NCI-H2196 treated with DMSO at 0.1 percent for 48 hours (cell line): Measurements from ENCODE around the gene WNT3A.
"Not testable (repeated sequence)": the region's sequence is repeated elsewhere in the genome, so short reads cannot be mapped to it uniquely, and the experiment has no call there.

Source experiments
- DNase-seq: peaks from one replicate; lab custom pipeline; 2025; ENCODE audit not compliant: unreplicated experiment; lab: John Stamatoyannopoulos, UW

Gene WNT3A, protein sequence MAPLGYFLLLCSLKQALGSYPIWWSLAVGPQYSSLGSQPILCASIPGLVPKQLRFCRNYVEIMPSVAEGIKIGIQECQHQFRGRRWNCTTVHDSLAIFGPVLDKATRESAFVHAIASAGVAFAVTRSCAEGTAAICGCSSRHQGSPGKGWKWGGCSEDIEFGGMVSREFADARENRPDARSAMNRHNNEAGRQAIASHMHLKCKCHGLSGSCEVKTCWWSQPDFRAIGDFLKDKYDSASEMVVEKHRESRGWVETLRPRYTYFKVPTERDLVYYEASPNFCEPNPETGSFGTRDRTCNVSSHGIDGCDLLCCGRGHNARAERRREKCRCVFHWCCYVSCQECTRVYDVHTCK

DNA sequence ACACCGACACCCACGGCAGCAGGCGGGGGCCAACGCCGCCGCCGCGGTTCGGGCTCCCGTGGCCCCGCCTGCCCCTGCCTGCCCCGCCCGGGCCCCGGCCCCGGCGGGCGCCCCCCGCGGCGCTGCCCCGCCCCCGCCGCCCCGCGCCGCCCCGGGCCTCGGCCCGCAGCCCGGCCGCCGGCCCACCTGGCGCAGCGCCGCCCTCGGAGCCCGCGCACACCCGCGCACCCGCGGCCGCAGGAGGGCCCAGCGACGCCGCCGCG lies at the start of gene WNT3A:
TSS of gene WNT3A (plus strand) at position 213 of the 263 bp plus-strand sequence. CDS start 131 bp downstream, outside the sequence.
- no peak for DNase-seq

DNA sequence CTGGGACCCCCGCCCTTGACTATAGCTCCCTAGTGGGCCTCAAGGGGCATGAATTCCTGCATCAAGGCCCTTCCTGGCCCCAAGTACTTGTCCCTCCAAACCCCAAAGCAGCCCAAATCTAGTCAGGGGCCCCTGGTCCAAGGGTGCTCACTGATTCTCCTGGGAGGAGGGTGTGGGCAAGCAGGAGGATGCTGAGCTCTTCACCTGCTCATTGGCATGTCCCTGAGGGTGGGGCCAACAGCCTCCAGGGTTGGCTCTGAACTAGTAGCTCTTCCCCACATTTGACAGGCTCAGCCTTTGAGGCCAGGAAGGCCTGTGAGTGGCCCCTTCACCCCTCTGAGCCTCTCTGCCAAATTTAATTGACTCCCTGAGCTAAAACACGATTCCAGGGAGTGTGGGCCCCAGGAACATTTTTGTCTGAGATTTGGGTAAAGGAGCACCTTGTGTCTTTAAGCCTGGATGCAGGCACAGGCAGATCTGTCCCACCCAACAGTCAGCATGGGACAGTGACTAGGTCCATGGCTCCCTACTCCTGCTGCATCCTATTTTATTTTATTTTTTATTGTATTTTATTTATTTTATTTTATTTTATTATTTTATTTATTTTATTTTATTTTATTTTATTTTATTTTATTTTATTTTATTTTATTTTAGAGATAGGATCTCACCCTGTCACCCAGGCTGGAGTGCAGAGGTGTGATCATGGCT lies 48.0 kb upstream of the WNT3A start:
- no peak for DNase-seq

DNA sequence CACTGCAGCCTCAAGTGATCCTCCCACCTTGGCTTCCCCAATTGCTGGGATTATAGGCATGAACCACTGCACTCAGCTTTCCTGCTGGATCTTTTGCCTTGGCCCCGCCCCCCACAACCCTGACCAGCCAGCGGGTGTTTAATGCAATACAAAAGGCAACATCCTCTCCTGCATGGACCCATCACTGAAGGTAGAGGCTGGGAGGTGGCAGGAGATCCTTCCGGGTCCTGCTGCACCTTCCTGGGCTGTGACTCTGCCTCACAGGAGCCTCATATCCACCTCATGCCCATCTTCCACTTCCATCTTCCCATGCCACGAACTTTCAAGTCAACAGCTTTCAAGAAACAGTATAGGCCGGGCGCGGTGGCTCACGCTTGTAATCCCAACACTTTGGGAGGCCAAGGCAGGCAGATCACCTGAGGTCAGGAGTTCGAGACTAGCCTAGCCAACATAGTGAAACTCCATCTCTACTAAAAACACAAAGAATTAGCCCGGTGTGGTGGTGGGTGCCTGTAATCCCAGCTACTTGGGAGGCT lies 47.4 kb upstream of the WNT3A start:
- DNase-seq: no peak

DNA sequence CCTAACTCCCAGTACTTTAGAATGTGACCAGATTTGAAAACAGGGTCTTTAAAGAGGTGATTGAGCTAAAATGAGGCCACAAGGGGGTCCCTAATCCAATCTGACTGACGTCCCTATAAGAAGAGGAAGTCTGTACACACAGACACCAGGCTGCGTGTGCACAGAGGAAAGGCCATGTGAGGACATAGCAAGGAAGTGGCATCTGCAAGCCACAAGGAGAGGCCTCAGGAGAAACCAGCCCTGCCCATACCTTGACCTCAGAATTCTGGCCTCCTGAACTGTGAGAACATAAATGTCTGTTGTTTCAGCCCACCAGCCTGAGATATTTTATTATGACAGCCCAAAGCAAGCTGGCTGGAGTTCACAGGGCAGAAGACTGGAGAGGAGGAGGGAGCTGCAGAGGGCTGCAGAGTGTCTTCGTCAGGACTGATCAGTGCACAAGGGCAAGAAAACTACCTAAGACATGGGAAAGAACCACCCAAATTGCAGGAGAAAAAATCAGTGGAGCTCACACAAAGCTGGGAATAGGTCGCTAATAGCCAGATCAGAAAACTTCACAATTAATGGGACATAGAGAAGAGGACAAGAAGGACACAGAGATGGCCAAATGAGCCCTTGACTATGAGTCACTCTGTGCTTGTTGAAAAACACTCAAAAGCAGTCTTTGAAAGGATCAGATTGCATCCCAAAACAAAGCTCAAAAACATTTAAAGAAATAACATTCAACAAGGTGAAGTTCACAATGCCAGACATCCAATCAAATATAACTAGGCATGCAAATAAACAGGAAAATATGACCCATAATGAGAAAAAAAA lies 44.9 kb upstream of the WNT3A start:
- DNase-seq: no peak

DNA sequence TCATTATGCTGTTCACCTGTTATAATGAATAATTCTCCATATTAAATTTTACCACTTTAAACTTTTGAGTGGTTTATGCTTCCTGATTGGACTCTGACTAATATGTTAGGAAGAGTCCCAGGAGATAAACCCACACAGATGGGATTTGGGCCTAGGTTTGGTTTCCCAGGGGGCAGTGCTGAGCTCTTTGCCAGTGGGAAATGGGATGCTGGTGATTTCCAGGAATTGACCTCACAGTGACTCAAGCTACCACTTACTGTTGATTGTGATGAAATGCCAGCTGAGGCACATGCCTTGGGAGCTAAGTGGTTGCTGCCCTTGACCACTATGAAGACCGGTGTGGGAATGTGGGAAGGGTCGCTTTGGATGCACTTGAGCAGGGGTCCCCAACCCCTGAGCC lies 40.1 kb upstream of the WNT3A start:
- DNase-seq: not testable (repeated sequence)

DNA sequence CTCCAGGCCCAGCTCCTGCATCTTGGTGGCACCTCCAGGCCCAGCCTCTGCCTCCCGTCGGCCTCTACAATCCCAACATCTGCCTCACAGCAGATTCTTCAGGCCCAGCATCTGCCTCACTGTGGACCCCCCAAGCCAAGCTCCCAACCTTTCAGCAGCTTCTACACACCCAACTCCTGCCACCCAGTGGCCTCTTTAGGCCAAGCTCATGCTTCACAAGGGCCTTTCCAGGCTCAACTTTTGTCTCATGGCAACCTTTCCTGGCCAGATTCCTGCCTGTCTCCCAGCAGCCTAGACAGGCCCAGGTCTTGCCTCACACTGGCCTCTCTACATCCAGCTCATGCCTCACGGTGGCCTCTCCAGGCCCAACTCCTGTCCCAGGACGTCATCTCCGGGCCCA lies 39.0 kb upstream of the WNT3A start:
- not testable (repeated sequence) for DNase-seq

DNA sequence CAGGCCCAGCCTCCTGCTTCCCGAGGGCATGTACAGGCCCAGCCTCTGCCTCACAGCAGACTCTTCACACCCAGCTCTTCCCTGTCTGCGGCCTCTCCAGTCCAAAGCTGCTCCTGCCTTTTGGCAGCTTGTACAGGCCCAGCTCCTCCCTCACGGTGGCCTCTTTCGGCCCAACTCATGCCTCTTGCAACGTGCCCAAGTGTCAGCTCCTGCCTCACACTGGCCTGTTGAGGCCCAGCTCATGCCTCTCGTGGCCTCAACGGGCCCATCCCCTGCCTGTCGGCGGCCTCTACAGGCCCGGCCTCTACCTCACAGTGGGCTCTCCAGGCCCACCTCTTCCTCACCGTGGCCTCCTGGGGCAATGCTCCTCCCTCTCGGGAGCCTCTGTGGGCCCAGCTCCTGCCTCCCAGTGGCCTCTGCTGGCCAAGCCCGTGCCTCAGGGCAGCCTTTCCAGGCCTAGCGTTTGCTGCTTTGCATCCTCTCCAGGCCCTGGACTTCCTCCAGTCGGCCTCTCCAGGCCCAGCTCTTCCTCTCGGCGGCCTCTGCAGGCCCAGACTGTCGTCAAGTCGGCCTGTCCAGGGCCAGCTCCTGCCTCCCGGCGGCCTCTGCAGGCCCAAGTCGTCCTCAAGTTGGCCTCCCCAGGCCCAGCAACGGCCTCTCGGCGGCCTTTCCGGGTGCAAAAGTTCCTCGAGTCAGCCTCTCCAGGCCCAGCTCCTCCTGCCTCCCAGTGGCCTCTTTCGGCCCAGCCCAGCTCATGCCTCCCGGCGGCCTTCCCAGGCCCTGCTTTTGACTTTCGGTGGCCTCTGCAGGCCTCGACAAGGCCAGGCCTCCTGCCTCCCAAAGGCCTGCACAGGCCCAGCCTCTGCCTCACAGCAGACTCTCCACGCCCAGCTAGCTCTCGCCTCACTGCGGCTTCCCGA lies 36.5 kb upstream of the WNT3A start:
- not testable (repeated sequence) for DNase-seq

DNA sequence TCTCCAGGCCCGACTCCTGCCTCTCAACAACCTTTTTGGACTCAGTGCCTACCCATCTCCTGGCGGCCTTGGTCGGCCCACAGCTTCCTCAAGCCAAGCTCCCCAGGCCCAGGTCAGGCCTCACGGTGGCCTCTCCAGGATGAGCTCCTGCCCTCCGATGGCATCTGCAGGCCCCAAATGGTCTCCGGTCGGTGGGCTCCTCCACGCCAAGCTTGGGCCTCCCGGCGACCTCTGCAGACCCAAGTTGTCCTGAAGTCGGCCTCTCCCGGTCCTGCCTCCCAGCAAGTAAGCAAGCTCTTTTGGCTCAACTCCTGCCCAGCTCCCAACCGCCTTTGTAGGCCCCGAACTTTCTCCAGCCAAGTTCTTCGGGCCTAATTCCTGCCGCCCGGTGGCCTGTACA lies 35.6 kb upstream of the WNT3A start:
- not testable (repeated sequence) for DNase-seq

DNA sequence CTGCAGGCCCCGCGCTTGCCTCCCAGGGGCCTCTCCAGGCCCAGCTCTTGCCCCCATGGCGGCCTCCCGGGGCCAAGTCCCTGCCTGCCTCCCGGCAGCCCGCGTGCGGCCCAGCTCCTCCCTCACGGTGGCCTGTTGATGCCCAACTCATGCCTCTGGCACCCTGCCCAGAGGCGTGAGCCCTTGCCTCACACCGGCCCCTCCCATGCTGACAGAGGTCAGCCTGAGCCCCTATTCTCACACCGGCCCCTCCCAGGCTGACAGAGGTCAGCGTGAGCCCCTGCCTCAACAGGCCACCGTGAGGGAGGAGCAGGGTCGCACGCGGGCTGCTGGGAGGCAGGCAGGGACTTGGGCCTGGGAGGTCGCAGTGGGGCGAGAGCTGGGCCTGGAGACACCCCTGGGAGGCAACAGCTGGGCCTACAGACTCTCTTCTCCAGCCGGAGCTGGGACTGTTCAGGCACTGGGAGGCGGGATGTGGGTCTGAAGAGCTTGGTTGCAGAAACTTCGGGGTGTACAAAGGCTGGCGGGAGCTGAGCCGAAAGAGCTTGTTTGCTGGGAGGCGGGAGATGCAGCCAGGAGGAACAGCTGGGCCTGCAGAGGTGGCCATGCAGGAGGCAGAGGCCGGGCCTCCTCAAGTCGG lies 35.0 kb upstream of the WNT3A start:
- DNase-seq: not testable (repeated sequence)

DNA sequence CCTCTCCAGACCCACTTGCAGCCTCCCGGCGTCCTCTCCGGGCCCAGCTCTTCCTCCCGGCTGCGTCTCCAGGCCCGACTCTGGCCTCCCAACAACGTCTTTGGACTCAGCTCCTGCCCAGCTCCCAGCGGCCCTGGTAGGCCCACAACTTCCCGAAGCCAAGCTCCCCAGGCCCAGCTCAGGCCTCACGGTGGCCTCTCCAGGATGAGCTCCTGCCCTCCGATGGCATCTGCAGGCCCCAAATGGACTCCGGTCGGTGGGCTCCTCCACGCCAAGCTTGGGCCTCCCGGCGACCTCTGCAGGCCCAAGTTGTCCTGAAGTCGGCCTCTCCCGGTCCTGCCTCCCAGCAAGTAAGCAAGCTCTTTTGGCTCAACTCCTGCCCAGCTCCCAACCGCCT lies 34.5 kb upstream of the WNT3A start:
- not testable (repeated sequence) for DNase-seq

DNA sequence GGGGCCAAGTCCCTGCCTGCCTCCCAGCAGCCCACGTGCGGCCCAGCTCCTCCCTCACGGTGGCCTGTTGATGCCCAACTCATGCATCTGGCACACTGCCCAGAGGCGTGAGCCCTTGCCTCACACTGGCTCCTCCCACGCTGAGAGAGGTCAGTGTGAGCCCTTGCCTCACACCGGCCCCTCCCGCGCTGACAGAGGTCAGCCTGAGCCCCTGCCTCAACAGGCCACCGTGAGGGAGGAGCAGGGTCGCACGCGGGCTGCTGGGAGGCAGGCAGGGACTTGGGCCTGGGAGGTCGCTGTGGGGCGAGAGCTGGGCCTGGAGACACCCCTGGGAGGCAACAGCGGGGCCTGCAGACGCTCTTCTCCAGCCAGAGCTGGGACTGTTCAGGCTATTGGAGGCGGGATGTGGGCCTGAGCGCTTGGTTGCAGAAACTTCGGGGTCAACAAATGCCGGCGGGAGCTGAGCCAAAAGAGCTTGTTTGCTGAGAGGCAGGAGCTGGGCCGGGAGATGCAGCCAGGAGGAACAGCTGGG lies 33.9 kb upstream of the WNT3A start:
- DNase-seq: not testable (repeated sequence)

DNA sequence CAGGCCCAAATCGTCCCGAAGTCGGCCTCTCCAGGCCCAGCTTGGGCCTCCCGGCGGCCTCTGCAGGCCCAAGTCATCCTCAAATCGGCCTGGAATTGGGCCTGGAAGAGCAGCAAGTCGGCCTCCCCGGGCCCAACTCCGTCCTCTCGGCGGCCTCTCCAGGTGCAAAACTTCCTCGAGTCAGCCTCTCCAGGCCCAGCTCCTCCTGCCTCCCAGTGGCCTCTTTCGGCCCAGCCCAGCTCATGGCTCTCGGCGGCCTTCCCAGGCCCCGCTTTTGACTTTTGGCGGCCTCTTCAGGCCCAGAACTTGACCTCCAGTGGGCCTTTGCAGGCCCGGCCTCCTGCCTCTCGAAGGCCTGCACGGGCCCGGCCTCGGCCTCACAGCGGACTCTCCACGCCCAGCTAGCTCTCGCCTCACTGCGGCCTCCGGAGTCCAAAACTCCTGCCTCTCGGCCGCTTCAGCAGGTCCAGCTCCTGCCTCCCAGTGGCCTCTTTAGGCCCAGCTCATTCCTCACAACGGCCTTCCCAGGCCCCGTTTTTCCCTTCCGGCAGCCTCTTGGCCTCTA lies 33.0 kb upstream of the WNT3A start:
- not testable (repeated sequence) for DNase-seq

DNA sequence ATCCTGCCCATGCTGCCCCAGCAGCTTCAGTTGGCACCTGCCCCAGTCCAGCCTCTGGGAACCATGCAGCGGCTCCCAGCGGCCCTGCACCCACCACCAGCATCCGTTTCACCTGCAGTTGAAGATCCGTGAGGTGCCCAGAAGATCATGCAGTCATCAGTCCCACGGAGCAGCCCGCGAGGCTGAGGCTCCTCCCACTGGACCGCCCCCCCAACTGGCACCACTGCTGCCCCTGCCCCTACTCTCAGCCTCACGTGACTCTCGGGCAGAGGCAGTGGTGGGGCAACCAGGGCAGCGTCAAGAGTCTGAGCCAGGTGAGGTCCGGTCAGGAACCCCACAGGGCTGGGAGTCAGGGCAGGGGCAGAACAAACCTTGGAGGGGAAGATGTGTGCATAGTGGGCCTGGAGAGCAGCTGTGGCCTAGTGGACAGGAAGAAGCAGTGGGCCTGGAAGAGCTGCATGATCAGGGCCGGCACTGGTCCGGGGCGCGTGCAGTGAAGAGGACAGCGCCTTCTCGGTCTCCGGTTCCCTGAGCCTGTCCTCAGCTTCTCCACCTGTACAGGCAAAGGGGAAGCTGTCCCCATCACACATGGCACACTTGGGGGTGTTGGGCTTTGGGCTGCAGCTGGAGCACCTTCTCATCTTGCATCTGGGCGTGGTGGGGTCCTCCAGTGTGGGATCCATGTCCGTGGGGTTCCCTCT lies 31.1 kb upstream of the WNT3A start:
- not testable (repeated sequence) for DNase-seq

DNA sequence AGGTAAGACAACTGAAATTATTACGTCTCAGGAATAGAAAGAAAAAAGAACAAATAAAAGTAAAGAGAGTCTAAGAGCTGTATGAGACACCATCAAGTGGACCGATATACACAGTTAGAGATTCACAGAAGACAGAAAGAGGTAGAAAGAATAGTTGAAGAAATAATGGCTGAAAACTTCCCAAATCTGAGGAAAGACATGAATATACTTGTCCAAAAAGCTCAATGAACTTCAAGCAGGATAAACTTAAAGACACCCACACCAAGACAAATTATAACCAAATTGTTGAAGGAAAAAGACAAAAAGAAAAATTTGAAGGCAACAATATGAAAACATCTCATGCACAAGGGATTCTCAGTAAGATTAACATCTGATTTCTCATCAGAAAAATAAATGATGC lies 19.6 kb upstream of the WNT3A start:
- DNase-seq: no peak

DNA sequence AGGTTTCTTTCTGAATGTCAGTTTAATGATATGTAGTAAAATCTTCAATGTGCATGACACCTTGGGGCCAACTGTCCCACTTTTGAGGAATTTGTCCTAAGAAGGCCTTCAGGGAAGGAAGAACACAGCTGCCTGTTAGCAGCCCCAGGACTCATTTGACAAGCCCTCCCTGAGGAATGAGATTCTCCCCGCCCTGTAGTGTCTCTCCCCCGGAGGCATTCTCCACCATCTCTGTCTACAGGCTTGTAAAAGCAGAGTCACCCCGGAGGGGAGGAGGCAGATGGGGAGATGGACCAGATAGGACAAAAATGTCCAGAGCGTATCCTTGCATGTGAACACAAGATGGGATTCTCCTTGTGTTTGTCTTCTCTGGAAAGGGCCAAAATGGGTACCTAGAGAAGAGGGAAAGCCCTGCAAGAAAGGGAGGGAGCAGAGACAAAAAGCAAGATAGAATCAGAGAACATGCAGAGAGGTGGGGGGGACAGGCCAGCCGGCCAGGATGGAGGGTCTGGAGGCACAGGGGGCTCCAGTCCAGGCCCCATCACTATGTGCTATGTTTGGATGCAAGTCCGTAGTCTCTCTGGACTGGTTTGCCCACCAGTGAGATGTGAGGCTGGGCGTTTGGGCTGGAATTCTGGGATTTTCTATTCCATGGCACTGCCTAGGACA lies 12.0 kb upstream of the WNT3A start:
- DNase-seq: no peak

DNA sequence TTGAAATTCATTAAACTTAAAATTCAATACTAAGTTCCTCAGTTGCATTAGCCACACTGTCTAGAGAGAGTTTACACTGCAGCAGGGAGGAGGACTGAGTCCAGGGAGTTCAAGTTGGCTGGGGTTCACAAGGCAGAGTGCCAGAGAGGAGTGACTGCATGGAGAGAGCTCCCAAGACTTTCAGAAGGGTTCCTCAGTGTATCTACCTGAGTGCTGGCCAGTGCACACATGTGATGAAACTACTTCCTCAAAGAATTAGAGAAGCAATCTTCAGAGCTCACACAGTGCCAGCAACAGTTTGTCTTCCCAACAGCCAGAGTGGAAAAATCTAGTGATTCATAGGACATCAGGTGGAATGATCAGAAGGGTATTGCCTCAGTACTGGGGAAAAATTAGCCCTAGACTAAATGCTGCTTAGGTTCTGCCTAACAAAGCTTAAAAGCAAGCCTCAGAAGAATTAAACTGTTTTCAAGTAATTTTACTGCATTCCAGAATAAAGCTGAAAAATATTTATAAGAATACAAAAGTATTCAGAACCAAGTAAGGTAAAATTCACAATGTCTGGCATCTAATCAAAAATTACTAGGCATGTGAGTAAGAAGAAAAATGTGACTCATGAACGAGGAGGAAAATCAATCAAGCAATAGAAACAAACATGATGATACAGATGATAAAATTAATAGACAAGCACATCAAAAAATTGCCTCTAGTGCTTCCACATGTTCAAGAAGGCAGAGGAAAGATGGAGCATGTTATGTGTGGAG lies 10.4 kb upstream of the WNT3A start:
- DNase-seq: no peak

DNA sequence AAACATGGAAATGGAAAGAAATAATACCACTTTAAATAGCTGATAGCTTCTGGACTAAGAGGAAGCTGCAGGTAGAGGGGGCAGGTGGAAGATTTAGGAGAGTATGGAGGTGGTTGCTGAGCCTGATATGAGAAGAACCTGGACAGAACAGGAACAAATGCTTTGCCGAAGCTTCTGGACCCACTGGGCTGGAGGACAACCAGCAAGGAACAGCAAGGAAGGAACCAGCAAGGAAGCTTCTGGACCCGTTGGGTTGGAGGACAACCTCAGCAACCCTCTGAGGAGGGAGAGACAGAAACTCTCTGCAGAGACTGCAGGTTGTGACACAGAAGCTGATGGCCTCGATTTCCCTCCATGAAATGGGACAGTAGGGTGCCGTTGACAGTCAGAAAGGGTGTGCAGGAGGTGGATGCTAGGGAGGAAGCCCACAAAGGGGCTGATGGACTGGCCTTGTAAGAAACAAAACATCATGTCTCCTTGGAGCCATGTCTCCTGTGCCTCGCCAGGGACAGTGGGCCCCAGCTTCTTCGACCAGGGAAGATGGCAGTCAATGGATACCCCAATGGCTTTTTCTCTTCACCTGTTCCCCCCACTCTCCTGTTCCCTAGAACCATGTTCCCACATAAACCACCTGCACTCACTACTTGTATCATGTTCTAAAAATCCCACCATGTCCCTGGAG lies 8.3 kb upstream of the WNT3A start:
- DNase-seq: no peak
